ENCODE results near the gene AP4S1.

Gene AP4S1

DNA sequence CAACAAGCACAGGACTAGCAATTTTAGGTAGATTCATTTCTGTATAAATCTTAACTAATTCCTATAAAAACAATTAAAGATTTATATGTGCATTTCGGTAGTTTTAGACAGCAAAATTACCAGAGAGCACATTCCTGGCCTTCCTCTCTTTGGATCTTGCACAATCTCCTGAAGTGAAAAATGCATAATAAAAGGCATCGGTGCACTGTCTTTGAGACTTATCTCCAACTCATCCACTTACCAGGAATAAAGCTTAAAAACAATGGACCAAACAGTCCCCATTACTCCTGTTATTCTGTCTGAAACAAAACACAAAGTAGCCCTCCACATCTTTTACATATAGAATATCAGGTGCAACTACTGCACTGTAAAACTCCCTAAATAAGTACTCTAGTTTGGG, 112.9 kb downstream of the AP4S1 start:
- DNase-seq (ENCODE audit: low read depth), result no peak

GRCh38 chr14:31139301-31139847, 113.9 kb downstream of the AP4S1 start:
- DNase-seq (ENCODE audit: low read depth), result no peak

GRCh38 chr14:31142455-31143087, 117.1 kb downstream of the AP4S1 start:
- DNase-seq (ENCODE audit: low read depth), result no peak

Data from ELR (cell line).